Psoas muscle (tissue), 8 donors: ENCODE measurements around the gene RNU6-9. TPM values are rescaled to one million over a fixed set of nuclear protein-coding genes. Genes with fewer than 3 reads are reported as not detected.
A peak's percentile ranks its signal among the peaks of the same experiment; 100 is the strongest.

Experiments used
- ATAC-seq, 4 donors: fragments of 200-7000 bp; cut with Tn5 transposase; one replicate each; pipeline ENCODE4 v1.9.1; 2020; ENCODE audit warnings: moderate library complexity in 3 of 4, mild to moderate bottlenecking in 2 of 4
- DNase-seq, 2 donors: peaks; one replicate each; pipeline ENCODE4 v3.0.0-alpha.2; 2020
- H3K27ac ChIP-seq: fragments of 200-600 bp; one replicate; pipeline ENCODE4 v1.8.0; 2022
- H3K27me3 ChIP-seq, 3 donors: fragments of 200-600 bp in 1 of 3; one replicate each; pipeline versions ENCODE4 v1.6.1 to v1.8.0; 2013 to 2022; ENCODE audit warnings: low read length in 2 of 3, mild to moderate bottlenecking in 2 of 3, moderate library complexity in 1 of 3; ENCODE audit not compliant: insufficient read depth in 3 of 3
- H3K36me3 ChIP-seq, 2 donors: fragments of 200-600 bp in 1 of 2; one replicate each; pipeline versions ENCODE4 v1.6.1 to v1.8.0; 2013 to 2022; ENCODE audit warnings: low read depth in 1 of 2, mild to moderate bottlenecking in 1 of 2, moderate library complexity in 1 of 2; ENCODE audit not compliant: insufficient read depth in 1 of 2
- H3K4me1 ChIP-seq: fragments of 200-600 bp; one replicate; pipeline ENCODE4 v1.8.0; 2022
- H3K4me3 ChIP-seq: fragments of 200-600 bp; one replicate; pipeline ENCODE4 v1.8.0; 2022; ENCODE audit warnings: mild to moderate bottlenecking
- H3K9me3 ChIP-seq: fragments of 200-600 bp; one replicate; pipeline ENCODE4 v1.8.0; 2022
- CTCF ChIP-seq: fragments of 200-600 bp; IDR thresholded peaks from one replicate; pipeline ENCODE4 v1.8.0; 2022; ENCODE audit warnings: antibody characterized with exemption
- WGBS, 3 donors: extraction: QIAGEN DNeasy Blood & Tissue Kit; methylation state at CpG; one replicate each; pipeline versions ENCODE4 v1.1.6 to v1.1.7; 2013; 5-methylcytosine and 5-hydroxymethylcytosine counted together
- intact Hi-C, 2 donors: fragments of 100-400 bp; cut with DNase I; formaldehyde crosslinking; loops; one replicate each; pipeline versions ENCODE4 v1.11.0 to v1.14.2; 2022
- polyA plus RNA-seq, 3 donors: library from polyadenylated mRNA; stranded (reverse); fragments of 200-250 nt; gene quantifications; one replicate each; pipeline ENCODE4 v1.2.3, GENCODE V29; 2013
- total RNA-seq, 4 donors: library from RNA; stranded (reverse); fragmentation: NEBNext Ultra II Directional in 2 of 4; extraction: Animal tissue kit (Norgen Biotek cat#: 25700) in 2 of 4; gene quantifications; one replicate each; pipeline versions ENCODE4 v1.2.1 to v1.2.4, GENCODE V29; 2021 to 2023
- donor health status: healthy with polysubstance abuse.
- donor health status: DM: no; HTN: no; CAD: no; lungs with moderate emphysema.
- donor health status: Bipolar disorder and iron deficiency.
- donor health status: healthy.
- donor health status: DM: yes; HTN: yes; CAD: no.
- donor health status: DM: no; HTN: no; CAD: no.
- donor health status: DM: no; HTN: no; CAD: no.
- donor health status: DM: yes; HTN: yes; CAD: no.

RNU6-9 gene
- total and polyA plus RNA-seq, 7 donors = not detected

GRCh38 chr19:861141-861755 lies 32.0 kb upstream of the RNU6-9 start:
- no peaks in the 10 kb centered on the region for H3K36me3 ChIP-seq
- no peak for TF ChIP-seq CTCF
- ATAC-seq = no peak
- peaks cover 9% of the 10 kb centered on the region for H3K4me1 ChIP-seq
- WGBS, 3 donors = 46 to 60% (median 58%) methylated on average over 21 to 33 of the region's 35 CpGs
- H3K9me3 ChIP-seq = no peaks in the 10 kb centered on the region
- H3K27ac ChIP-seq = no peak overlapping the region
- peak in 1 of 2 donors; percentile 54 for DNase-seq
- intact Hi-C loops = no loop called here
- peaks cover 0 to 56% (median 11%) of the 10 kb centered on the region in 3 donors for H3K27me3 ChIP-seq
- H3K4me3 ChIP-seq = no peak overlapping the region

- H3K4me1 ChIP-seq = peaks cover 9% of the 10 kb centered on the region
- no peaks in the 10 kb centered on the region for H3K36me3 ChIP-seq
- ATAC-seq (peak; percentile 7 to 49 (median 32)), DNase-seq (peak in 1 of 2 donors; percentile 81)
- no peaks in the 10 kb centered on the region for H3K9me3 ChIP-seq
- intact Hi-C loops = no loop called here
- TF ChIP-seq CTCF = no peak
- WGBS, 3 donors = 14 to 19% (median 16%) methylated on average over 53 to 60 of the region's 60 CpGs
- H3K4me3 ChIP-seq = no peak overlapping the region
- peaks cover 0 to 50% (median 11%) of the 10 kb centered on the region in 3 donors for H3K27me3 ChIP-seq
- no peak overlapping the region for H3K27ac ChIP-seq
These were observed 31.3 kb upstream of the RNU6-9 start for GRCh38 chr19:861756-862580.

- peak; percentile 29 to 47 (median 42) for ATAC-seq
- Histone ChIP-seq H3K4me1 (peaks cover 9% of the 10 kb centered on the region), H3K4me3 (no peak overlapping the region), H3K36me3 (peaks cover 0 to 6% of the 10 kb centered on the region in 2 donors), H3K27ac (no peak overlapping the region), H3K27me3 (peaks cover 0 to 46% (median 11%) of the 10 kb centered on the region in 3 donors), H3K9me3 (no peaks in the 10 kb centered on the region)
- 17 to 21% (median 18%) methylated on average over 32 to 48 of the region's 48 CpGs for WGBS, 3 donors
- DNase-seq = peak; percentile 63 to 85
- TF ChIP-seq CTCF = no peak
- intact Hi-C loops = no loop called here
These were observed 30.5 kb upstream of the RNU6-9 start for GRCh38 chr19:862581-863314.

GRCh38 chr19:863315-863620 lies 30.0 kb upstream of the RNU6-9 start:
- H3K4me3 ChIP-seq = no peak overlapping the region
- ATAC-seq (no peak), DNase-seq (no peak)
- intact Hi-C loops = no loop called here
- H3K27me3 ChIP-seq = peaks cover 0 to 41% (median 11%) of the 10 kb centered on the region in 3 donors
- no peak for TF ChIP-seq CTCF
- H3K36me3 ChIP-seq = peaks cover 0 to 11% of the 10 kb centered on the region in 2 donors
- 68 to 83% (median 74%) methylated on average over 7 of the region's 7 CpGs for WGBS, 3 donors
- H3K27ac ChIP-seq = no peak overlapping the region
- no peaks in the 10 kb centered on the region for H3K9me3 ChIP-seq
- H3K4me1 ChIP-seq = peaks cover 9% of the 10 kb centered on the region
